Liver (tissue), 9 donors: ENCODE results near the gene ACCSL. TPM values are rescaled to one million over a fixed set of nuclear protein-coding genes. Genes with fewer than 3 reads are reported as not detected.

Experiments
- DNase-seq: peaks from one replicate; pipeline ENCODE4 v3.0.0-alpha.2; 2017; ENCODE audit warnings: low spot score
- H3K27ac ChIP-seq, 2 donors: one replicate each; pipeline ENCODE4 v1.7.0; 2013; ENCODE audit warnings: inconsistent platforms in 2 of 2, low read length in 2 of 2, control low read depth in 1 of 2, low read depth in 1 of 2, mild to moderate bottlenecking in 1 of 2
- H3K27me3 ChIP-seq, 4 donors: one replicate each; pipeline versions ENCODE4 v1.6.1 to v1.7.0; 2013; ENCODE audit warnings: low read length in 3 of 4, inconsistent platforms in 1 of 4, mild to moderate bottlenecking in 1 of 4, moderate library complexity in 1 of 4; ENCODE audit not compliant: control insufficient read depth in 4 of 4, insufficient read depth in 4 of 4
- H3K36me3 ChIP-seq, 4 donors: one replicate each; pipeline versions ENCODE4 v1.6.1 to v1.7.0; 2013; ENCODE audit warnings: low read length in 3 of 4, mild to moderate bottlenecking in 3 of 4, low read depth in 1 of 4, moderate library complexity in 1 of 4; ENCODE audit not compliant: control insufficient read depth in 4 of 4, insufficient read depth in 3 of 4
- H3K4me1 ChIP-seq, 4 donors: one replicate each; pipeline versions ENCODE4 v1.6.1 to v1.7.0; 2013; ENCODE audit warnings: low read length in 3 of 4, mild to moderate bottlenecking in 3 of 4, moderate library complexity in 1 of 4; ENCODE audit not compliant: control insufficient read depth in 4 of 4, insufficient read depth in 4 of 4
- H3K4me3 ChIP-seq, 3 donors: one replicate each; pipeline versions ENCODE4 v1.6.1 to v1.7.0; 2013; ENCODE audit warnings: low read length in 3 of 3, control low read depth in 1 of 3, low read depth in 1 of 3, mild to moderate bottlenecking in 1 of 3
- H3K9ac ChIP-seq, 2 donors: one replicate each; pipeline ENCODE4 v1.7.0; 2013; ENCODE audit warnings: low read length in 2 of 2, mild to moderate bottlenecking in 2 of 2, moderate library complexity in 2 of 2, control low read depth in 1 of 2, low read depth in 1 of 2
- H3K9me3 ChIP-seq, 4 donors: one replicate each; pipeline versions ENCODE4 v1.6.1 to v1.7.0; 2013; ENCODE audit warnings: low read length in 3 of 4; ENCODE audit not compliant: control insufficient read depth in 4 of 4
- FOXA1 ChIP-seq: IDR thresholded peaks from 2 replicates; pipeline ENCODE4 v1.6.1; 2016; ENCODE audit warnings: antibody characterized with exemption
- FOXA2 ChIP-seq: IDR thresholded peaks from 2 replicates; pipeline ENCODE4 v1.6.1; 2016; ENCODE audit warnings: antibody characterized with exemption
- GABPA ChIP-seq, 2 donors: IDR thresholded peaks in 1 of 2; conservative IDR thresholded peaks in 1 of 2; 2 replicates each; pipeline ENCODE4 v1.6.1; 2016; ENCODE audit warnings: antibody characterized with exemption in 2 of 2, mild to moderate bottlenecking in 1 of 2, moderate library complexity in 1 of 2
- HNF4A ChIP-seq, 2 donors: conservative IDR thresholded peaks; 2 replicates each; pipeline ENCODE4 v1.6.1; 2016; ENCODE audit warnings: antibody characterized with exemption in 2 of 2, mild to moderate bottlenecking in 2 of 2
- HNF4G ChIP-seq: IDR thresholded peaks from 2 replicates; pipeline ENCODE4 v1.6.1; 2016; ENCODE audit warnings: antibody characterized with exemption
- JUND ChIP-seq, 2 donors: IDR thresholded peaks; 2 replicates each; pipeline ENCODE4 v1.6.1; 2016; ENCODE audit warnings: antibody characterized with exemption in 2 of 2
- MAX ChIP-seq: IDR thresholded peaks from 2 replicates; pipeline ENCODE4 v1.6.1; 2016; ENCODE audit warnings: antibody characterized with exemption
- NR2F2 ChIP-seq: IDR thresholded peaks from 2 replicates; pipeline ENCODE4 v1.6.1; 2016; ENCODE audit warnings: antibody characterized with exemption
- REST ChIP-seq: IDR thresholded peaks from 2 replicates; pipeline ENCODE4 v1.6.1; 2016; ENCODE audit warnings: antibody characterized with exemption, mild to moderate bottlenecking
- RXRA ChIP-seq, 2 donors: IDR thresholded peaks; 2 replicates each; pipeline ENCODE4 v1.6.1; 2017 to 2018; ENCODE audit warnings: antibody characterized with exemption in 2 of 2, mild to moderate bottlenecking in 1 of 2
- SP1 ChIP-seq: IDR thresholded peaks from 2 replicates; pipeline ENCODE4 v1.6.1; 2018; ENCODE audit warnings: antibody characterized with exemption, mild to moderate bottlenecking
- TAF1 ChIP-seq: conservative IDR thresholded peaks from 2 replicates; pipeline ENCODE4 v1.6.1; 2016; ENCODE audit warnings: antibody characterized with exemption, mild to moderate bottlenecking
- YY1 ChIP-seq: IDR thresholded peaks from 2 replicates; pipeline ENCODE4 v1.6.1; 2016; ENCODE audit warnings: antibody characterized with exemption, mild to moderate bottlenecking
- ZBTB33 ChIP-seq: IDR thresholded peaks from 2 replicates; pipeline ENCODE4 v1.6.1; 2016; ENCODE audit warnings: antibody characterized with exemption
- WGBS: extraction: QIAGEN DNeasy Blood & Tissue Kit; methylation state at CpG from one replicate; pipeline ENCODE4 v1.1.7; 2013; 5-methylcytosine and 5-hydroxymethylcytosine counted together
- polyA plus RNA-seq, 2 donors: library from polyadenylated mRNA; stranded (reverse) in 1 of 2; unstranded in 1 of 2; fragments of 200-250 nt in 1 of 2; fragments of >200 nt in 1 of 2; fragmentation: Nextera tagmentation in 1 of 2; extraction: Ambion mirVana in 1 of 2; gene quantifications; one replicate each; pipeline versions ENCODE4 v1.2.1 to v1.2.3, GENCODE V29; 2013 to 2015
- total RNA-seq, 2 donors: library from RNA; depleted of rRNA; stranded (reverse); fragments of >200 nt; gene quantifications; one replicate each; pipeline ENCODE4 v1.2.3, GENCODE V29; 2014
- TF ChIP-seq, protein P1 (sequence below): fragments of 150-350 bp; IDR thresholded peaks from 2 replicates; pipeline ENCODE4 v1.5.1; 2017; ENCODE audit warnings: improper control_type of control experiment, low read depth, low read length; ENCODE audit not compliant: missing input control
- TF ChIP-seq, protein P2 (sequence below): IDR thresholded peaks from 2 replicates; pipeline ENCODE4 v1.6.1; 2016; ENCODE audit warnings: antibody characterized with exemption
- donor health status: healthy.
- donor health status: healthy.
- donor health status: healthy.
- donor health status: healthy.
- donor health status: healthy.

ACCSL gene
- total and polyA plus RNA-seq, 4 donors = 0.09 TPM; not detected in 3

DNA sequence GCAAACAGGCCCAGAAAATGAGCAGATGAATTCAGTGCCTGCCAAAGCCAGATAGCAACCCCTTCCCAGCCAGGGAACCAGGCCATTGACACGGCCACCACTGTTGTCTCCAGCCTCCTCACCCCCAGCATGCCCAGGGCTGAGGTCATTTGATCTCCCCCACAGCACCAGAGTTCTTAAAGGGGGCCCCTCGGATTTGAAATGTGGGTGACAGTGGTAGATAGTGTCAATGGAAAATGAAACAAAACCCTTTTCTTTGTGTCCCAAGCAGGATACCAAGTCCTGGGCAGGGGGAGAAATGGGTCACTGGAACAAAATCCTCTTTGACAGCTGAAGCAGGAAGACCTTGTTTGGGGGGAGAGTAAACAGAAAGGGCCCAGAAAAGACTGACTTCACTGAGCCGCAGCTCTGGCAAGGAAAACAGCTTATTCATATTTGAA is 14.3 kb upstream of the ACCSL start:
- H3K27ac ChIP-seq = peak overlapping the region; percentile 26 to 59
- 53% methylated on average over 3 of the region's 3 CpGs for WGBS
- no peak overlapping the region for H3K9ac ChIP-seq
- H3K4me3 ChIP-seq = no peak overlapping the region
- peaks cover 0 to 4% (median 2%) of the 10 kb centered on the region in 4 donors for H3K4me1 ChIP-seq
- TF ChIP-seq MAX (no peak), SP1 (no peak), NR2F2 (peak; percentile 14), YY1 (no peak)
- no peaks in the 10 kb centered on the region for H3K36me3 ChIP-seq
- no peaks in the 10 kb centered on the region for H3K27me3 ChIP-seq
- no peaks in the 10 kb centered on the region for H3K9me3 ChIP-seq
- peak; percentile 24 for DNase-seq

GRCh38 chr11:44033856-44034255 is 13.9 kb upstream of the ACCSL start:
- Histone ChIP-seq H3K27me3 (no peaks in the 10 kb centered on the region), H3K27ac (peak overlapping the region; percentile 26 to 59), H3K4me3 (no peak overlapping the region), H3K9ac (no peak overlapping the region), H3K36me3 (no peaks in the 10 kb centered on the region), H3K9me3 (no peaks in the 10 kb centered on the region), H3K4me1 (peaks cover 0 to 4% (median 2%) of the 10 kb centered on the region in 4 donors)
- TF ChIP-seq, protein P1, sequence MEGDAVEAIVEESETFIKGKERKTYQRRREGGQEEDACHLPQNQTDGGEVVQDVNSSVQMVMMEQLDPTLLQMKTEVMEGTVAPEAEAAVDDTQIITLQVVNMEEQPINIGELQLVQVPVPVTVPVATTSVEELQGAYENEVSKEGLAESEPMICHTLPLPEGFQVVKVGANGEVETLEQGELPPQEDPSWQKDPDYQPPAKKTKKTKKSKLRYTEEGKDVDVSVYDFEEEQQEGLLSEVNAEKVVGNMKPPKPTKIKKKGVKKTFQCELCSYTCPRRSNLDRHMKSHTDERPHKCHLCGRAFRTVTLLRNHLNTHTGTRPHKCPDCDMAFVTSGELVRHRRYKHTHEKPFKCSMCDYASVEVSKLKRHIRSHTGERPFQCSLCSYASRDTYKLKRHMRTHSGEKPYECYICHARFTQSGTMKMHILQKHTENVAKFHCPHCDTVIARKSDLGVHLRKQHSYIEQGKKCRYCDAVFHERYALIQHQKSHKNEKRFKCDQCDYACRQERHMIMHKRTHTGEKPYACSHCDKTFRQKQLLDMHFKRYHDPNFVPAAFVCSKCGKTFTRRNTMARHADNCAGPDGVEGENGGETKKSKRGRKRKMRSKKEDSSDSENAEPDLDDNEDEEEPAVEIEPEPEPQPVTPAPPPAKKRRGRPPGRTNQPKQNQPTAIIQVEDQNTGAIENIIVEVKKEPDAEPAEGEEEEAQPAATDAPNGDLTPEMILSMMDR = no peak
- TF ChIP-seq REST (no peak), ZBTB33 (no peak), HNF4G (no peak), NR2F2 (no peak), JUND (IDR thresholded peaks at IDR 0.05) (no peak), TAF1 (no peak)
- 67% methylated on average over 3 of the region's 3 CpGs for WGBS
- peak; percentile 22 for DNase-seq

GRCh38 chr11:44034639-44035038 is 13.1 kb upstream of the ACCSL start:
- Histone ChIP-seq H3K9me3 (no peaks in the 10 kb centered on the region), H3K4me3 (no peak overlapping the region), H3K27ac (no peak overlapping the region), H3K9ac (no peak overlapping the region), H3K27me3 (no peaks in the 10 kb centered on the region), H3K36me3 (no peaks in the 10 kb centered on the region), H3K4me1 (peaks cover 0 to 4% (median 2%) of the 10 kb centered on the region in 4 donors)
- DNase-seq = peak; percentile 19
- TF ChIP-seq, protein P2, sequence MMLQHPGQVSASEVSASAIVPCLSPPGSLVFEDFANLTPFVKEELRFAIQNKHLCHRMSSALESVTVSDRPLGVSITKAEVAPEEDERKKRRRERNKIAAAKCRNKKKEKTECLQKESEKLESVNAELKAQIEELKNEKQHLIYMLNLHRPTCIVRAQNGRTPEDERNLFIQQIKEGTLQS = no peak
- TF ChIP-seq FOXA2 = no peak
- no peak for TF ChIP-seq NR2F2
- no peak for TF ChIP-seq FOXA1
- TF ChIP-seq HNF4A (conservative IDR thresholded peaks at IDR 0.05) = no peak
- no peak for TF ChIP-seq ZBTB33
- no peak for TF ChIP-seq GABPA (IDR thresholded peaks at IDR 0.05 in 1 of 2, conservative IDR thresholded peaks at IDR 0.05 in 1 of 2)
- no peak for TF ChIP-seq HNF4G
- no peak for TF ChIP-seq SP1
- no peak for TF ChIP-seq RXRA (IDR thresholded peaks at IDR 0.05)
